GM18909 (cell line): ENCODE data around the gene FAF2.
"Not testable (repeated sequence)": the region's sequence is repeated elsewhere in the genome, so short reads cannot be mapped to it uniquely, and the experiment has no call there.

Experiments
- ATAC-seq: cut with Tn5 transposase; IDR thresholded peaks from one replicate; pipeline ENCODE4 v1.9.1; 2021; ENCODE audit warnings: mild to moderate bottlenecking; ENCODE audit not compliant: unreplicated experiment, poor library complexity

The FAF2 gene

GRCh38 chr5:176538230-176538988, 90.2 kb downstream of the FAF2 start:
- ATAC-seq: no peak

- no peak for ATAC-seq
These were observed 90.8 kb downstream of the FAF2 start for GRCh38 chr5:176538989-176539384.

GRCh38 chr5:176540476-176540899, 92.3 kb downstream of the FAF2 start:
- ATAC-seq: no peak

GRCh38 chr5:176540956-176541337, 92.8 kb downstream of the FAF2 start:
- ATAC-seq: no peak

GRCh38 chr5:176541338-176542134, 93.4 kb downstream of the FAF2 start:
- no peak for ATAC-seq

GRCh38 chr5:176542135-176542595, 94.0 kb downstream of the FAF2 start:
- no peak for ATAC-seq

DNA sequence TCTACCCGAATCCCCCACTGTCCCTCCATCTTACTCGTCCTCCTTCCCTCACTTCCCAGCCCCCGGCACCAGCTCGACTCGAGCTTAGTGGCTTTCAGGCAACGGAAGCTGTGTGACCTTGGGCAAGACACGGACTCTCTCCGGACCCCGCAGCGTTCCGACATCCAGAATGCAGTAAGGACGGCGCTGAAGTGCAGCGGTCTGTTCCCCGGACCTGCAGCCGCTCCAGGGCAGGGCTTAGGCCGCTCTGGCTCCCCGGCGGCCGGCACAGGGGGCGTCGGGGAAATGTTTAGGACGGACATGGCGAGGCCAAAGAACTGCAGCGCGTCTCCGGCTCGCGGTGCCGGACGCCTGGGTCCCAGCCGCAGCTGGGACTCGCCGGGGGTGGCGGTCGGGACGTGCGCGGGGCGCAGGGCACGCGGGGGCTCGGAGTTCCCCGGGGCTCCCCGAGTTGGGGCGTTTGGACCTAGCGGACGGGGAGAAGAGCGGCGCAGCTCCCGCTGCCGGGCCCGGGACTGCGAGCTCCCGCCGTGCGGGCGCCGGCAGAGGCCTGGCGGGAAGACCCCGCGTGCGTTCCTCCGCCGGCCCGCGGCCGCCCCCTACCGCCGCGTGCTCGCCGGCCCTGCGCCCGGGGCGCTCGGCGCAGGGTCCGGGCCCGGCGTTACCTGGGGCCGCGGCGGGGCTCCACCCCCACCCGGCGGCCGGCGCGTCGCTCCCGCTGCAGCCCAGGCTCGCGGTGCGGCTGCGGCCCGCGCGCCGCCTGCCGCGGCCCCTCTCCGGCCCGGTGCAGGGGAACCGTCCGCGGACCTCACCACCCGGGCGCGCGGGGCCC, 94.6 kb downstream of the FAF2 start:
- ATAC-seq: peak; percentile 34

DNA sequence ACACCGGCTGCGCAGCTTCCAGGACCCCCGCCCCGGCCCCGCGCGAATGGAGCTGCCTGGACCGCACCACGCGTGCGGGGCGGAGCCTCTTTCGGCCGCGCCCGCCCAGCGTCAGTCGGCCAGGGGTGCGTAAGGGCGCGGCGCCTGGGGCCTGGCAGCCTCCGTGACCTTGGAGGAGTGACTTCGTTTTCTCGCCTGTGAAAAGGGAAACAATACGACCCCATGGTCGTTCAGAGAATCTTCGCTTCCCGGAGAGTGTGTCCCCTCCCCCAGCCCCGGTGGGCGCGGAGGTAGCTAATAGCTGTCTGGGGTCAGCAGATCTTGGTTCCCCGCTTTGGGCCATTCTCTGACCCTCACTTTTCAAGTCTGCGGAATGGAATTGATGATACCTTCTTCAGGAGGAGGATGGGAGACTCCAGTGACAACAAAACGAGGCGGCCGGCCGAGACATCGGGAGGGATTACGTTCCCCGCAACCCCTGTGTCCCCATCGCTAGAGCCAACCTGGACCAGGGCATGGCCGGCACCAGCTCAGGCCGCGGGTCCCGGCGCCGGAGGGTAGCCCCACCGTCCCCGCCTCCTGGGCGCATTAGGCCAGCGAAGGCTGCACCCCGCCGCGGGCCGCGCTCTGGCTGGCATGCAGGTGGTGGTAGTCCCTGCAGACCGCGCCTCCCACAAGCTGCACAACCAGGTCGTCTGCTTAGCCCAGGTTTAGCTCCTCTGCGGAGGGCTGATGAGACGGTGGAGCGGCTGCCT, 95.4 kb downstream of the FAF2 start:
- peak; percentile 61 for ATAC-seq

GRCh38 chr5:176545388-176545736, 97.2 kb downstream of the FAF2 start:
- no peak for ATAC-seq

GRCh38 chr5:176545737-176546509, 97.7 kb downstream of the FAF2 start:
- no peak for ATAC-seq

DNA sequence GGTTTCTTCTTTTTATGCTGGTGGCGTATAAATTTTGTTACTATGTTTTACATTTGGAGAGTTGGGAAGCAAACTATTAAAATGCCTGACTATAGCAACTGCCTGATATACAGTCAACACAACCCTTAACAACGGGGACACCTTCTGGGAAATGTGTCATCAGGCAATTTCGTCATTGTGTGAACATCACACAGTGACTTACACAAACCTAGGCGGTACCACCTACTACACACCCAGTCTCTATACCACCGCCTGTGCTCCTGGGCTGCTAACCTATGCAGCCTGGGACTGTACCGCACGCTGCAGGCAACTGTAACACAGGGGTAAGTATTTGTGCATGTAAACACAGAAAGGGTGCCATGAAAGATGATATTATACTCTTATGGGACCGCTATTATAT, 99.6 kb downstream of the FAF2 start:
- ATAC-seq: no peak

DNA sequence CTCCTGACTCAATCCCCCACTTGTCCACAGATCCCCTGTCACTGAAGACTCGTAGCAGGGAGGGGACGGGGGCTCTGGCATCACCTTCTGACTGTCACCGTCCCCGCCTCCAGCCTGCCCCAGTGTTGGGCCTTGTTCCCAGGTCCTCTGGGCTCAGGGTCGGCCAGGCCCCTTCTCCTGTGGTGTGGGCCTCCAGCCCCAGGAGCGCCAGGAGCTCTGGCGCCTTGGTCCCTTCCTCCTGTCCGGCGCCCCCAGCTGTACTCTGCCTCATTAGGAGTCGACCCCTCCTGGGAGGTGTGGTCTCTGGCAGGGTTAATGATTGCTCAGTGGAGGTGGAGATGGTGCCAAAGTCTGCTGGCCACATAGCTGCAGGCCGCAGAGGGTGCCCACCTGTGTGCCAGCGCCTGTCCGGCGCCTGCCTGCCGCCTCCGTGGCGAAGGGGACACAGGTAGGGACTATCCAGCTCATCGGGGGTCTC, 100.8 kb downstream of the FAF2 start, which contains the start of gene CDHR2:
Gene CDHR2 (plus strand): TSS at position 376 of the 478 bp plus-strand sequence. CDS start 16,011 bp downstream, outside the sequence.
- no peak for ATAC-seq

- ATAC-seq: no peak
These were observed 101.7 kb downstream of the FAF2 start for GRCh38 chr5:176549871-176550270.

DNA sequence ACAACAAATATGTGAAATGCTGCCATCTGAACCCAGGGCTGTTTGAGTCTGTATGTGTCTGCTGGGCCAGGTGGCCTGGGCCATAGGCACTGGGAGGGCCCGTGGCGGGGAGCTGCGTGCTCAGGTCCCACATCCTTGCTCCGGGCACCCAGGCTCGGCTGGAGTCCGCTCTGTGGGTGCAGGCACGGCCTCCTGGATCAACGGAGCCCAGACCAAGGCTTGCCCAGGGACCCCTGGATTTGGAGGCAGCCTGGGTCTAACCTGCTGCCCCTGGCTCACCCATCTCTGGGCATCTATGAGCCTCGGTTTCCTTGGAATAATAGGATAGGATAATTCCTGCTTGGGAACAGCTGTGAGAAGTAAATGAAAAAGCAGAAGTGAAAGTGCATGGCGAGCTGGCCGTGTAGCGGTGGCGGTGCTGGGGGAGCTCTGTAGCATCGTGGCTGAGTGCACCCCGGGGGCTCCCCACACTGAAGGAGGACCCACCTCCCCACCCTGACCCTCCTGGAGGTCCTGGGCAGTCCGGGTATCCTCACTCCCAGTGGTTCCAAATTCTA, 102.2 kb downstream of the FAF2 start:
- ATAC-seq: no peak

- not testable (repeated sequence) for ATAC-seq
These were observed 102.8 kb downstream of the FAF2 start for GRCh38 chr5:176550937-176551336.

DNA sequence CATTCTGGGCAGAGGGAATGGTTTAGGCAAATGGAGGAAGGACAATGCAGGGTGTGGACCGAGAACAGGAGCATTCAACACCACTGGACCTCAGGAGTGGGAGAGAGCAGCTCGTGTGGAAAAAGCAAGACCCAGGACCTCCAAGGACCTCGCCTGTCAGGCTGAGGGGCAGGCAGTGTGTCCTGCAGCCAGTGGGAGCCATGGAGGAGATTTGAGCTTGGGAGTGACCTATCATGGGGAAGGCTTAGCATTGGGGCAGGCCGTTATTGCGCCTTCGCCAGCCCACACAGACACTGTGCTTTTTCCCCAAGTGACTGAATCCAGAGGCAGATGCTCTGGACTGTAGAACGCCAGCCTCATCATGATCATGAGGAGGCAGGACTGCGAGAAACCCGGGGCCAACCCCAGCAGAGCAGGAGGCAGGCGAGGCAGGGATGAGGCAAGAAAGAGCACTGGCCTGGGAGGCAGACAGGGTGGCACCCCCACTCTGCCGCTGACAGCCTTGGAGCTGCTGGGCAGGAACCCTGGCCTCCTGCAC, 104.2 kb downstream of the FAF2 start:
- no peak for ATAC-seq

- no peak for ATAC-seq
These were observed 105.3 kb downstream of the FAF2 start for GRCh38 chr5:176553260-176554085.

- ATAC-seq: no peak
These were observed 109.7 kb downstream of the FAF2 start for GRCh38 chr5:176557846-176558245.
